ENCODE data around the gene ACSS1.

Gene ACSS1

DNA sequence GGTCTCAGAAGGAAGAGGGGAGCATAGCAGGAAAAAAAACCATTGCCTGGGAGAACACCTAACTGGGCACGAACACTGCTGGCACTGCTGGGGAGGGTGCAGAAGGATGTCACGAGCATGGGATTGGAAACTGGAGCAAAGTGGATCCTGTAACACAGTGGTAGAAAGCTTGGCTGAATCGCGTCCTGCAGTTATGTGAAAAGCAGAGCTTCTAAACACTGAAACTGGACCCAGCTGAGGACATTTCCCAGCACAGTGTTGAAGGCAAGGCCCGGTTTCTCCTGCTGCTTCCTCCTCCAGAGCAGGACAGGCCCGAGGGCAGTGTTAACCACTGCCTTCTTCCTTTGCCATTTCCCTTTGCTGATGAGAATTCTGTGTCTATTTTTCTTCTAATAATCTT lies 72.1 kb downstream of the ACSS1 start:
- Histone ChIP-seq H4K20me1 (ENCODE audit: control insufficient read depth, insufficient read depth, low read depth, low read length) (peaks cover 11% of the 10 kb centered on the region), H3K9me2 (replicated peaks; ENCODE audit: control insufficient read depth, low read length) (no peaks in the 10 kb centered on the region), H3K9me3 (ENCODE audit: control insufficient read depth, insufficient read depth, low read length) (no peaks in the 10 kb centered on the region), H3K4me2 (ENCODE audit: low read length) (no peak overlapping the region), H3K4me3 (ENCODE audit: low read length) (no peak overlapping the region), H3K4me1 (ENCODE audit: control insufficient read depth, low read length) (peaks cover 6% of the 10 kb centered on the region), H3K79me2 (ENCODE audit: control insufficient read depth, low read length) (peaks cover 77% of the 10 kb centered on the region), H3K27me3 (ENCODE audit: control insufficient read depth, low read length) (no peaks in the 10 kb centered on the region), H3K36me3 (ENCODE audit: control insufficient read depth, low read length) (peaks cover 37% of the 10 kb centered on the region), H3K27ac (ENCODE audit: low read depth, low read length) (no peak overlapping the region), H3F3A (ENCODE audit: control insufficient read depth, insufficient read depth) (no peaks in the 10 kb centered on the region)
- no peak for TF ChIP-seq CTCF (IDR thresholded peaks at IDR 0.05; ENCODE audit: low read depth, low read length, poor library complexity, severe bottlenecking)
- TF ChIP-seq EZH2phosphoT487 (IDR thresholded peaks at IDR 0.05; ENCODE audit: borderline replicate concordance, low read length): no peak

GRCh38 chr20:24984961-24985640 lies 72.8 kb downstream of the ACSS1 start:
- H4K20me1 ChIP-seq (ENCODE audit: control insufficient read depth, insufficient read depth, low read depth, low read length): peaks cover 8% of the 10 kb centered on the region; the same call in 1 of the 2 replicates
- no peak overlapping the region for H3K4me3 ChIP-seq (ENCODE audit: low read length)
- H3F3A ChIP-seq (ENCODE audit: control insufficient read depth, insufficient read depth): no peaks in the 10 kb centered on the region
- no peaks in the 10 kb centered on the region for H3K27me3 ChIP-seq (ENCODE audit: control insufficient read depth, low read length)
- H3K9me3 ChIP-seq (ENCODE audit: control insufficient read depth, insufficient read depth, low read length): peaks cover 3% of the 10 kb centered on the region; the same call in 1 of the 2 replicates
- no peak overlapping the region for H3K4me2 ChIP-seq (ENCODE audit: low read length)
- TF ChIP-seq CTCF (IDR thresholded peaks at IDR 0.05; ENCODE audit: low read depth, low read length, poor library complexity, severe bottlenecking) (no peak), EZH2phosphoT487 (IDR thresholded peaks at IDR 0.05; ENCODE audit: borderline replicate concordance, low read length) (no peak)
- H3K79me2 ChIP-seq (ENCODE audit: control insufficient read depth, low read length): peaks cover 71% of the 10 kb centered on the region
- H3K36me3 ChIP-seq (ENCODE audit: control insufficient read depth, low read length): peaks cover 44% of the 10 kb centered on the region
- H3K4me1 ChIP-seq (ENCODE audit: control insufficient read depth, low read length): no peaks in the 10 kb centered on the region
- H3K9me2 ChIP-seq (replicated peaks; ENCODE audit: control insufficient read depth, low read length): no peaks in the 10 kb centered on the region
- H3K27ac ChIP-seq (ENCODE audit: low read depth, low read length): no peak overlapping the region

- Histone ChIP-seq H3K27ac (ENCODE audit: low read depth, low read length) (no peak overlapping the region), H3F3A (ENCODE audit: control insufficient read depth, insufficient read depth) (no peaks in the 10 kb centered on the region), H3K9me3 (ENCODE audit: control insufficient read depth, insufficient read depth, low read length) (peaks cover 3% of the 10 kb centered on the region; the same call in 1 of the 2 replicates), H3K4me1 (ENCODE audit: control insufficient read depth, low read length) (no peaks in the 10 kb centered on the region), H3K4me2 (ENCODE audit: low read length) (no peak overlapping the region), H3K9me2 (replicated peaks; ENCODE audit: control insufficient read depth, low read length) (no peaks in the 10 kb centered on the region), H3K36me3 (ENCODE audit: control insufficient read depth, low read length) (peaks cover 49% of the 10 kb centered on the region), H3K27me3 (ENCODE audit: control insufficient read depth, low read length) (no peaks in the 10 kb centered on the region), H4K20me1 (ENCODE audit: control insufficient read depth, insufficient read depth, low read depth, low read length) (peaks cover 8% of the 10 kb centered on the region; the same call in 1 of the 2 replicates), H3K79me2 (ENCODE audit: control insufficient read depth, low read length) (peaks cover 62% of the 10 kb centered on the region), H3K4me3 (ENCODE audit: low read length) (no peak overlapping the region)
- no peak for TF ChIP-seq EZH2phosphoT487 (IDR thresholded peaks at IDR 0.05; ENCODE audit: borderline replicate concordance, low read length)
- TF ChIP-seq CTCF (IDR thresholded peaks at IDR 0.05; ENCODE audit: low read depth, low read length, poor library complexity, severe bottlenecking): no peak
These were observed 74.0 kb downstream of the ACSS1 start for GRCh38 chr20:24983896-24984295.

Data from DOHH2 (cell line).